ENCODE measurements around the gene ZNF280A.

ZNF280A gene

GRCh38 chr22:22520020-22520656 is at the start of gene ZNF280A:
TSS of gene ZNF280A (minus strand) at chr22:22520270. CDS start at chr22:22515630, 4,640 bp downstream.
- DNase-seq, result no peak

- DNase-seq, result no peak
These were observed 49.1 kb upstream of the ZNF280A start for GRCh38 chr22:22569218-22569617.

- DNase-seq, result no peak
These were observed 45.9 kb upstream of the ZNF280A start for GRCh38 chr22:22565981-22566380.

- DNase-seq, result peak in 5 of 56 donors; percentile 3 to 19 (median 4)
These were observed 39.0 kb upstream of the ZNF280A start, which contains the start of gene PRAME for GRCh38 chr22:22558972-22559603. TSS of gene PRAME (minus strand) at chr22:22559265. CDS start at chr22:22556832, 2,433 bp downstream.

GRCh38 chr22:22558071-22558971 is 38.3 kb upstream of the ZNF280A start:
- DNase-seq, result no peak

GRCh38 chr22:22556995-22557925 is 37.2 kb upstream of the ZNF280A start:
- peak in 1 of 56 donors; percentile 3 for DNase-seq

- no peak for DNase-seq
These were observed 36.5 kb upstream of the ZNF280A start for GRCh38 chr22:22556578-22556977.

- no peak for DNase-seq
These were observed 35.5 kb upstream of the ZNF280A start for GRCh38 chr22:22555596-22555995.

- no peak for DNase-seq
These were observed 34.7 kb upstream of the ZNF280A start for GRCh38 chr22:22554587-22555284.

- no peak for DNase-seq
These were observed 33.9 kb upstream of the ZNF280A start for GRCh38 chr22:22553735-22554586.

GRCh38 chr22:22553141-22553540 is 33.1 kb upstream of the ZNF280A start:
- no peak for DNase-seq

- no peak for DNase-seq
These were observed 32.6 kb upstream of the ZNF280A start for GRCh38 chr22:22552630-22553029.

GRCh38 chr22:22550789-22551434 is 30.8 kb upstream of the ZNF280A start:
- DNase-seq, result no peak

- DNase-seq, result no peak
These were observed 28.8 kb upstream of the ZNF280A start for GRCh38 chr22:22548910-22549309.

- no peak for DNase-seq
These were observed 28.2 kb upstream of the ZNF280A start for GRCh38 chr22:22548317-22548716.

- DNase-seq, result no peak
These were observed 27.7 kb upstream of the ZNF280A start for GRCh38 chr22:22547692-22548300.

- DNase-seq, result no peak
These were observed 27.2 kb upstream of the ZNF280A start for GRCh38 chr22:22547226-22547625.

- DNase-seq, result no peak
These were observed 26.4 kb upstream of the ZNF280A start for GRCh38 chr22:22546490-22546889.
